Measurements from ENCODE around the gene LAMB3. TPM values are rescaled to one million over a fixed set of nuclear protein-coding genes. Genes with fewer than 3 reads are reported as not detected.

Gene LAMB3
- polyA plus RNA-seq, 1 donor, result 0.81 TPM

Other genes starting within 250 kb of the LAMB3 start
- gene CAMK1G, start 68.7 kb downstream of the LAMB3 start, polyA plus RNA-seq (ENCODE audit: insufficient read length), result not detected
- 12.3 TPM for gene G0S2, start 23.0 kb upstream of the LAMB3 start, polyA plus RNA-seq (ENCODE audit: insufficient read length)
- not detected for gene HSD11B1, start 52.4 kb upstream of the LAMB3 start, polyA plus RNA-seq (ENCODE audit: insufficient read length)
- gene TRAF3IP3, start 103.6 kb upstream of the LAMB3 start, polyA plus RNA-seq (ENCODE audit: insufficient read length), result 2.8 TPM
- 2.8 TPM for gene C1orf74, start 132.1 kb upstream of the LAMB3 start, polyA plus RNA-seq (ENCODE audit: insufficient read length)
- 0.83 TPM for gene IRF6, start 153.7 kb upstream of the LAMB3 start, polyA plus RNA-seq (ENCODE audit: insufficient read length)
- gene UTP25, start 175.5 kb upstream of the LAMB3 start, polyA plus RNA-seq (ENCODE audit: insufficient read length), result 7.2 TPM

Data from hindlimb muscle (tissue), 1 donor.